Skeletal muscle satellite cell (primary cell): ENCODE measurements around the gene TMSB10.

Experiments used
- H3K27me3 ChIP-seq: 2 replicates; pipeline ENCODE4 v1.7.0; 2013; ENCODE audit warnings: low read length; ENCODE audit not compliant: control insufficient read depth, insufficient read depth
- H3K36me3 ChIP-seq: 2 replicates; pipeline ENCODE4 v1.7.0; 2013; ENCODE audit warnings: mild to moderate bottlenecking, control low read depth, low read length; ENCODE audit not compliant: insufficient read depth
- H3K4me1 ChIP-seq: 2 replicates; pipeline ENCODE4 v1.7.0; 2013; ENCODE audit warnings: low read length; ENCODE audit not compliant: control insufficient read depth, insufficient read depth
- H3K4me2 ChIP-seq: 2 replicates; pipeline ENCODE4 v1.7.0; 2013; ENCODE audit warnings: mild to moderate bottlenecking, low read length
- H3K4me3 ChIP-seq: 2 replicates; pipeline ENCODE4 v1.7.0; 2013; ENCODE audit warnings: low read length
- H3K9ac ChIP-seq: 2 replicates; pipeline ENCODE4 v1.7.0; 2013; ENCODE audit warnings: mild to moderate bottlenecking, low read depth, low read length, moderate library complexity
- H3K9me3 ChIP-seq: replicated peaks from 2 replicates; pipeline ENCODE4 v1.7.0; 2013; ENCODE audit warnings: mild to moderate bottlenecking, control low read depth, low read length

Gene TMSB10

GRCh38 chr2:84924173-84925106, 19.0 kb downstream of the TMSB10 start:
- no peak overlapping the region for H3K9ac ChIP-seq
- H3K4me2 ChIP-seq: no peak overlapping the region
- H3K4me3 ChIP-seq: no peak overlapping the region
- no peaks in the 10 kb centered on the region for H3K27me3 ChIP-seq
- no peaks in the 10 kb centered on the region for H3K9me3 ChIP-seq
- H3K36me3 ChIP-seq: no peaks in the 10 kb centered on the region
- H3K4me1 ChIP-seq: peaks cover 36% of the 10 kb centered on the region

- no peak overlapping the region for H3K9ac ChIP-seq
- peaks cover 29% of the 10 kb centered on the region for H3K4me1 ChIP-seq
- H3K4me2 ChIP-seq: no peak overlapping the region
- H3K9me3 ChIP-seq: no peaks in the 10 kb centered on the region
- no peaks in the 10 kb centered on the region for H3K27me3 ChIP-seq
- no peak overlapping the region for H3K4me3 ChIP-seq
- no peaks in the 10 kb centered on the region for H3K36me3 ChIP-seq
These were observed 19.9 kb downstream of the TMSB10 start for GRCh38 chr2:84925336-84925723.

DNA sequence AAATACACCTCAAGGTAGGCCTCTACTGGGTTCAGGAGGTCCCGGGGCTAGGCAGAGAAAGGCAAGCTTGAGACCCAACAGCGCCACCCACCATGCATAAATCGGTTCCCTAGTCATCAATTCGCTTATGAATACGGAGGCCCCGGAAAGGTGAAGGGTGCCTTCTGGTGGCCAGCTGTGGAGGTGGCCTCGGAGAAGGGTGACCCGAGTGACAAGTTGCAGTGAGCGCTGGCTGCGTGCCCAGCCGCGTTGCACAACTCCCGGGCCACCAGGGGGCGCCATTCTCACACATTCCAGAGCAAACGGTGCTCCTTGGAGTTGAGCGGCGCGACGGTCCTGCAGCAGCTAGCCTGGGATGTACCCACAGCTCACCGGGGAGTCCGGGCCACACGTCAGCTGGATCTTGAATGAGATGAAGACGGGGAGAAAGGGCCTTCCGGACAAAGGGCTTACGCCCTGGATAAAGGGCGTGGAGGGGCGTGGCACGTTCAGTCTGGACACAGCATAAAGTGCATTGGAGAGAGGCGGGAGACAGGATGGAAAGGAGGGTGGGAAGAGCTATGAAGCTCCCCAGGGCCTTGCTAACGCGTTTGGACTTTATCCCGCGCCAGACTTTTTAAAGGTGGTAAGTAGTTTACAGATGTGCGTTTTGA, 20.4 kb downstream of the TMSB10 start:
- H3K9me3 ChIP-seq: no peaks in the 10 kb centered on the region
- no peak overlapping the region for H3K9ac ChIP-seq

GRCh38 chr2:84927275-84927627, 21.8 kb downstream of the TMSB10 start:
- Histone ChIP-seq H3K4me1 (peaks cover 25% of the 10 kb centered on the region), H3K4me3 (no peak overlapping the region), H3K36me3 (no peaks in the 10 kb centered on the region), H3K4me2 (peak overlapping the region; percentile 93), H3K9me3 (no peaks in the 10 kb centered on the region), H3K9ac (peak overlapping the region; percentile 17), H3K27me3 (no peaks in the 10 kb centered on the region)

More for the DNA sequence above, 20.4 kb downstream of the TMSB10 start:
- Histone ChIP-seq H3K27me3 (no peaks in the 10 kb centered on the region), H3K4me3 (peak overlapping the region; percentile 64), H3K36me3 (no peaks in the 10 kb centered on the region), H3K4me1 (peaks cover 25% of the 10 kb centered on the region), H3K4me2 (peak overlapping the region; percentile 93)

- Histone ChIP-seq H3K4me1 (peaks cover 10% of the 10 kb centered on the region), H3K9me3 (no peaks in the 10 kb centered on the region), H3K4me2 (no peak overlapping the region), H3K27me3 (no peaks in the 10 kb centered on the region), H3K9ac (no peak overlapping the region), H3K4me3 (no peak overlapping the region), H3K36me3 (no peaks in the 10 kb centered on the region)
These were observed 25.9 kb downstream of the TMSB10 start for GRCh38 chr2:84931384-84931821.

DNA sequence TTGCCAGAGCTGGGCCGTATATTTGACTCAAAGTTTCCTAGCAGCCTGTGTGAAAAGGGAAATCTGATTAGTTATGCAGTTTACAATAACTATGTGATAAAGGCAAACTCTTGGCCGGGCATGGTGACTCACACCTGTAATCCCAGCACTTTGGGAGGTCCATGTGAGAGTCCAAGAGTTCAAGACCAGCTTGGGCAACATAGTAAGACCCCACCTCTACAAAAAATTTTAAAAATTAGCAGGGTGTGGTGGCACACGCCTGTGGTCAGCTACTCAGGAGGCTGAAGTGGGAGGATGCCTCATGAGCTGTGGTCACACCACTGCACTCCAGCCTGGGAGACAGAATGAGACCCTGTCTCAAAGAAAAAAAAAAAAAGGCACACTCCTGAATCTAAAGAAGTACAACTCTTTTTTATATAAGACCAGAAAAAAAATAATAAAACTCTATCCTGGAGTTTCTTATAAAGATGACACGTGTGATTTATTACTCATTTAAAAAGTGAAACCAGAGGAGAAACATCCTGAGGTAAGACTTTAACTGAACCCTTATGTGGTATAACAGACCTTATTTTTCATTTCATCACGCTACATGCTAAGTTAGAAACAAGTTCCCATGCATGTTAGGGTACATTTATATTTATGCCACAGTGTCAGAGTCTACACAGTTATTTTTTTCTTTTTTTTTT, 32.9 kb downstream of the TMSB10 start:
- Histone ChIP-seq H3K27me3 (no peaks in the 10 kb centered on the region), H3K9me3 (no peaks in the 10 kb centered on the region), H3K4me2 (no peak overlapping the region), H3K4me1 (peaks cover 6% of the 10 kb centered on the region), H3K36me3 (no peaks in the 10 kb centered on the region), H3K9ac (no peak overlapping the region), H3K4me3 (no peak overlapping the region)

- H3K9ac ChIP-seq: no peak overlapping the region
These were observed 34.1 kb downstream of the TMSB10 start for GRCh38 chr2:84939426-84940087.

DNA sequence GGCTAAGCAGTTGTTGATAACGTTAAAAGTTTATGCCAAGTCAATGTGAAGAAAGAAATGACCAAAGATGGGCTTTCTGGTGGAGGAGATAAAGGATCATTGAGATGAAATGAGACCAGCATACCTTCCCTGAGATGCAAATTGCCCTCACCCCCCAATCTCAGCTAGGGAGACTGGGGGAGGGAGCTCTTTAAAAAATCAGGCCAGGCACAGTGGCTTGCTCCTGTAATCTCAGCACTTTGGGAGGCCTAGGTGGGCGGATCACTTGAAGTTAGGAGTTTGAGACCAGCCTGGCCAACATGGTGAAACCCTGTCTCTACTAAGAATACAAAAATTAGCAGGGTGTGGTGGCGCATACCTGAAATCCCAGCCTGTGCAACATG, 34.6 kb downstream of the TMSB10 start:
- Histone ChIP-seq H3K9ac (no peak overlapping the region), H3K4me1 (peaks cover 8% of the 10 kb centered on the region), H3K36me3 (no peaks in the 10 kb centered on the region), H3K9me3 (no peaks in the 10 kb centered on the region), H3K27me3 (no peaks in the 10 kb centered on the region), H3K4me3 (no peak overlapping the region), H3K4me2 (peak overlapping the region; percentile 1)

More at GRCh38 chr2:84939426-84940087, 34.1 kb downstream of the TMSB10 start:
- H3K36me3 ChIP-seq: no peaks in the 10 kb centered on the region
- no peaks in the 10 kb centered on the region for H3K9me3 ChIP-seq
- H3K4me1 ChIP-seq: peaks cover 6% of the 10 kb centered on the region
- H3K4me3 ChIP-seq: no peak overlapping the region
- peak overlapping the region; percentile 1 for H3K4me2 ChIP-seq
- H3K27me3 ChIP-seq: no peaks in the 10 kb centered on the region

GRCh38 chr2:84940831-84941412, 35.5 kb downstream of the TMSB10 start:
- H3K4me3 ChIP-seq: no peak overlapping the region
- no peaks in the 10 kb centered on the region for H3K27me3 ChIP-seq
- H3K4me1 ChIP-seq: peaks cover 16% of the 10 kb centered on the region
- no peak overlapping the region for H3K4me2 ChIP-seq
- H3K36me3 ChIP-seq: no peaks in the 10 kb centered on the region
- H3K9me3 ChIP-seq: no peaks in the 10 kb centered on the region
- no peak overlapping the region for H3K9ac ChIP-seq

GRCh38 chr2:84942166-84942565, 36.7 kb downstream of the TMSB10 start:
- Histone ChIP-seq H3K27me3 (no peaks in the 10 kb centered on the region), H3K9me3 (no peaks in the 10 kb centered on the region), H3K4me3 (no peak overlapping the region), H3K9ac (no peak overlapping the region), H3K36me3 (no peaks in the 10 kb centered on the region), H3K4me1 (peaks cover 24% of the 10 kb centered on the region), H3K4me2 (no peak overlapping the region)

- Histone ChIP-seq H3K27me3 (no peaks in the 10 kb centered on the region), H3K4me2 (no peak overlapping the region), H3K36me3 (no peaks in the 10 kb centered on the region), H3K4me1 (peaks cover 24% of the 10 kb centered on the region), H3K9ac (no peak overlapping the region), H3K4me3 (no peak overlapping the region), H3K9me3 (no peaks in the 10 kb centered on the region)
These were observed 37.5 kb downstream of the TMSB10 start for GRCh38 chr2:84942964-84943421.
